Left ventricle myocardium superior (tissue), 1 donor: Measurements from ENCODE around the gene ENTREP1. TPM values are rescaled to one million over a fixed set of nuclear protein-coding genes. Genes with fewer than 3 reads are reported as not detected.
"Not testable (repeated sequence)": the region's sequence is repeated elsewhere in the genome, so short reads cannot be mapped to it uniquely, and the experiment has no call there.

Experiments
- ATAC-seq: fragments of 200-7000 bp; cut with Tn5 transposase; one replicate; pipeline ENCODE4 v1.9.1; 2020; ENCODE audit warnings: mild to moderate bottlenecking, moderate library complexity
- DNase-seq: peaks from one replicate; pipeline ENCODE4 v3.0.0-alpha.2; 2020
- intact Hi-C: fragments of 100-400 bp; cut with micrococcal nuclease; formaldehyde crosslinking; loops from one replicate; pipeline ENCODE4 v1.11.0; 2022
- total RNA-seq: library from RNA; stranded (reverse); fragmentation: NEBNext Ultra II Directional; extraction: Animal tissue kit (Norgen Biotek cat#: 25700); gene quantifications from one replicate; pipeline ENCODE4 v1.2.1, GENCODE V29; 2021
- donor health status: DM: no; HTN: yes; CAD: no; lungs with severe emphysema.

ENTREP1 gene
- total RNA-seq, 1 donor from 2014 or later, result 21.3 TPM

DNA sequence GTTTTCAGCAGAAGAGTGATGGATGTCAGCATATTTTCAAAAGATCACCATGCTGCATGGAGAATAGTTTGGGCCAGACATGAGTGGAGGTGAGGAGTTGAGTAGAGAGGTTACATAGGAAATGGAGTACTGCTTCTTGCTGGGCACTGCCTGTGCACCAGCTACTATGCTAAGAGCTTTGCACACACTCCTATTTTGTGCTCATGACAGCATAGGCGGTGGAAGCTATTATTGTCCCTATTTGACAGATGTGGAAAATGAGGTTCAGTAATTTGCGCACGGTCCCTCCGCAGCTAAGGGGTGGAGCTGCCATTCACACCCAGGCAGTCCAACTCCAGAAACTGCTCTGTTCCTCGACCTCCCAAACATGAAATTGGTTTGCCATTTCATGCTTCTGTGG, 67.8 kb downstream of the ENTREP1 start:
- DNase-seq (no peak), ATAC-seq (peak; percentile 41)
- intact Hi-C loops, result no loop called here

DNA sequence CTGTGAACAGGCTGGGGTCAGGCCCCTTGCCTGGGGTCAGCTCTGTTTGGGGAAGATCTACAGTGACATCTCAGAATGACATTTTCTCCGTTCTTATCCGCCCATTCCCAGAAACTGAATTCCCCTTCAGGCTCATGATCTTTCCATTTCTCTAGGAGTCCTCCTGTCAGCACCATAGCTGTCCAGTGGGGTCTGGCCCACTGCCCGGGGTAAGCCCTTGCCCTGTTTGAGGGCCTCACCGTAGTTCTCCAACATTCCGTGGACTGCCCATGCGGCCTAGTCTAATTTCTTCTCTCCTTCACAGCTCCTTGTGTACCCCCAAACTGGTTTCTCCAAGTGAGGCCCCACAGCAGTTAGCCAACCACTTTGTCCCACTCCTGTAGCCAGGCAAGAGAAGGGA, 68.4 kb downstream of the ENTREP1 start:
- DNase-seq (peak; percentile 75), ATAC-seq (peak; percentile 49)
- intact Hi-C loops, result no loop called here

- intact Hi-C loops, result no loop called here
- ATAC-seq, result no peak
Observed at GRCh38 chr9:69395718-69396117, 70.7 kb downstream of the ENTREP1 start.

DNA sequence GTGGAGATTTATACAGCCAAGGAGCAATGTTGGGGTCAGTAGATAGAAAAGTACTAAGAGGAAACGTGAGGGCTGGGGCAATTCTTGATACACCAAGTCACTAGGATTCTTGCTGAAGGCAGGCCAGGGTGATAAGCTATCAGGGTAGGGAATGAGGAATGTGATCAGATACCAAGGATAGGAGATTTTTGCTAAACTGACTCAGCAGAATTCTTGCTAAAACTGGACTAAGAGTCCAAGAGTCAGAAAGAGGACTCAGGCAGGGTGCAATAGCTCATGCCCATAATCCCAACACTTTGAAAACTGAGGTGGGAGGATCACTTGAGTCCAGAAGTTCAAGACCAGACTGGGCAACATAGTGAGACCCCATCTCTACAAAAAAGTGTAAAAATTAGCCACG, 71.7 kb downstream of the ENTREP1 start:
- no peak for ATAC-seq
- intact Hi-C loops, result no loop called here
- DNase-seq, result no peak

More at GRCh38 chr9:69395718-69396117, 70.7 kb downstream of the ENTREP1 start:
- DNase-seq, result no peak

DNA sequence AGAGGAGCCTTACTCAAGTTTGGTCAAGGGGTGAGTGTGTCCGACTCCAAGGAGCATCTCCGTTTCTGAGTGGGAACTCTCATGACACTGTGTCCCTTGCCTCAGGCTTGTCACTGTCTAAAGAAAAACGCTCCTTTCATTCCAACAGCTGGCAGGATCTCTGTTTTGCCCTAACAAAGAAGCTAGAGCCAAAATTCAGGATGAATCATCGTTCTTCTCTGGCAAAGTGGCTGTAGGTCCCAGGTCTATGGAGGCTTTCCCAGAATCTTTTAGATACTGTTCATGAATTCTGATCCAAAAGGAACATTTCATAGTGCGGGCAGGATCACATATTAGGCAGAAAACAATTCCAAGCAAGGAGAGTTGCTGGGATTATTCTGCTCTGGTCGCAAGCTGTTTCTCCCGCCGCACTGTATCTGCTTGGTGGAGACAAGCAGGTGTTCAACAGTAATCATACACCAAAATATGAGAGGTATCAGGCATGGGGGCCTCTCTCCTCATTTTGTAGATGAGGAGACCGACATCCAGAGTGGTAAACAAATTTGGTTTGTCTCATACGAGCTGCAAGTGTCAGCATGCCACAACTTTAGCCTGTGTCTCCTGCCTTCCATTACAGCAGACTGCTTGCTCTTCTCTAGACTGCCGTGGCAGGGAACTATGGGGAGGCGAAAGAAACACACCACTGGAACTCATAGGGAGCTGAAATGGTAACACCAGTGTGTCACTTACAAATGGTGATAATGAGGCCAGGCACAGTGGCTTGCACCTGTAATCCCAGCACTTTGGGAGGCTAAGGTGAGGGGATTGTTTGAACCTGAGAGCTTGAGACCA, 72.6 kb downstream of the ENTREP1 start:
- intact Hi-C loops, result no loop called here
- no peak for DNase-seq
- peak; percentile 62 for ATAC-seq

- ATAC-seq (no peak), DNase-seq (no peak)
- intact Hi-C loops, result no loop called here
Observed at GRCh38 chr9:69400470-69400869, 75.5 kb downstream of the ENTREP1 start.

DNA sequence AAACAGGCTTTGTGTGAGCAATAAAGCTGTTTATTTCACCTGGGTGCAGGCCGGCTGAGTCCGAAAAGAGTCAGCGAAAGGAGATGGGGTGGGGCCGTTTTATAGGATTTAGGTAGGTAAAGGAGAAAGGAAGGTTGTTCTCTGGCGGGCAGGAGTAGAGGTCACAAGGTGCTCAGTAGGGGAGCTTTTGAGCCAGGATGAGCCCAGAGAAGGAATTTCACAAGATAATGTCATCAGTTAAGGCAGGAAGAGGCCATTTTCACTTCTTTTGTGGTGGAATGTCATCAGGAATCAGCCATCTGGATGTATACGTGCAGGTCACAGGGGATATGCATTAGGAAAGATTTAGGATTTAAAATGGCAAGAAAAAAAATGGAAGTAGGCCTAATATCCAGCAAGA, 84.9 kb downstream of the ENTREP1 start:
- DNase-seq, intact Hi-C loops, ATAC-seq: not testable (repeated sequence)

GRCh38 chr9:69411246-69411645, 86.2 kb downstream of the ENTREP1 start:
- ATAC-seq, result no peak

GRCh38 chr9:69411931-69412740, 87.1 kb downstream of the ENTREP1 start:
- no peak for DNase-seq
- intact Hi-C loops, result no loop called here
- no peak for ATAC-seq

More at GRCh38 chr9:69411246-69411645, 86.2 kb downstream of the ENTREP1 start:
- intact Hi-C loops, result no loop called here
- no peak for DNase-seq

DNA sequence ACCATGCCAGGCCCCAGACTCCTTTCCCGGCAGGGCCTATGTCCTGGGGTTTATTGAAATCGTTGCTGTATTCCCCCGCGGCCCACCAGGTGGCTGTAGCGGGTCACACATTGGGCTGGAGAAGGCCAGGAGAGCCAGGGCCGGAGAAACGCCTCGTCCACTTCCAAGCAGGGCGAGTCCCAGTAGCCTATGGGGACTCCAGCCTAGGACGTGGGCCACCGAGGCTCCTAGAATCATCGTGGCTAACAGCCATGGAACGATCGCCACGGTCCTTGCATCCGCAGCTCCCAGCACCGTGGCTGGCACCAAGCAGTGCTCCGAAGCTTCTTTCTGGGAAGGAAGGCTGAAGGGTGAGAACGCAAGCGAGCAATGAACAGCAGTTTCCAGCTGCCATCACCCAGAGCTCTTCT, 87.7 kb downstream of the ENTREP1 start:
- intact Hi-C loops, result no loop called here
- ATAC-seq (peak; percentile 97), DNase-seq (peak; percentile 80)

DNA sequence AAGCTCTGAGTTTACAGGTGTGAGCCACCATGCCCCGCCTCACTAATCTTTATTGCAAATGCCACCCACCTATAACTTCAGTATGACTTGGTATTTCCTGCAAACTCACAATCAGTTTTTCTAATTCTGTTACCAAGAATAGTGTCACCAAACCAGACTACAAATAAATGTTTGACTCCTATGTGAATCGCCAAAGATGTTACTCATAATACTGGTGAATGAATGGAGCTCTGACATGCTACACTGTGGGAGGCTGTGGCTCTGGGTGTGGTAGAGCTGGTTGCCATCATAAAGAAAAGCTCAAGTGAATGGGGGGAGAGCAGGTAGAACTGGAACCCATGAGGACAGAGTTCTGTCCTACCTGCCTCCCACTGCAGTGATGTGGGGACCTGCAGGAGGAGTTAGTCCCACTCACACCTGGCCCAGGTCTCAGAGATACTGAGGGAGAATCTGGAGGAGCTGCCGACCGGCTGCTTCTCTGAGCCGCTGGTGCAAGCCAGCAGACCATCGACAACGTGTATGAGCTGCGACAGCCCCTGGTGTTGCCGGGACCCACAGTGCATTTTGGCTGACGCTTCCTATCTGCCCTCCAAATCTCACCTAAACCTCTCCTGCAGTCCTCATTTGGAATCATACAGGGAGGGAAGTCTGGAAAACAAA, 95.7 kb downstream of the ENTREP1 start:
- ATAC-seq (no peak), DNase-seq (no peak)
- intact Hi-C loops, result no loop called here

DNA sequence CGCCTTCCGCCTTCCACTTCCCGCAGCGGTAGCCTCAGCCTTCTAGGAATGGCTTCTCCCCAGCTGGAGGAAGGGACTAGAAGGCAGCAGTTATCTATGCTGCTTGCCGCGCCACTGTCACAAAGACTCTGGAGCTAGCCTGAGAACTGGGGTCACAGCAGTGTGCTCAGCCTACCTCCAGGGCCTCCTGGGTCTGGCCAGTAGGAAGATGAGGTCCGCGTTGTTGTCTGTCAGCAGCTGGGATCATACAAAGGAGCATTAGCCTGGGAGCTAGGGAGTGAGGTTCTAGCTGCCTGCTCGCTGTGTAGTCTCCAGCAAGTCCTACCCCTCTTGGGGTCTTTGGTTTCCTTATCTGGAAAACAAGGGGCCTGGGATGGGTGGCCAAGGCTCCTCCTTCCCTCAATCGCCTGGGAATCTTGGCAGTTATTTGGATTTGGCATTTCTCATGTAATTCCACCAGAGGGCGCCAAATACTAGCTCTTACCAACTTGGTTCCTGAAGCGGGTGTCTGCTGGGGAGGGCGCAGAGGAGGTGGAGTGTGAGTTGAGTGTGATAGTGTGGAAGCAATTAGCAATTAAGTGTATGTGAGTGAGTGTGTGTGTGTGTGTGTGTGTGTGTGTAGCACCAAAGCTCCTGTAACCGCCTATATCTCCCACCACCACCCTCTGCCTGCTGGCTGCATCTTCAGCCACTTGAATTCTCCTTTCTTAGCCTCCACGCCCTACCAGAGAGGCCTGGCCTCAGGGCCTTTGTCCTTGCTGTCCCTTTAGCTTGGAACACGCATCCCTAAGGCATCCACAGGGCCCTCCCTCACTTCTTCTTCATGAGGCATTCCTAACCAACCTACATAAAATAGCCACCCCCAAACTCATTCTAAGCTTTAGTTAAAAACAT, 97.1 kb downstream of the ENTREP1 start:
- ATAC-seq, result peak; percentile 84
- intact Hi-C loops, result loop anchor here (2.0 kb wide), 1 partner anchor 127 kb away; no protein-coding TSS in a partner anchor
- peak; percentile 51 for DNase-seq

- intact Hi-C loops, result no loop called here
- DNase-seq, result no peak
- no peak for ATAC-seq
Observed at GRCh38 chr9:69425136-69425801, 100.3 kb downstream of the ENTREP1 start.

DNA sequence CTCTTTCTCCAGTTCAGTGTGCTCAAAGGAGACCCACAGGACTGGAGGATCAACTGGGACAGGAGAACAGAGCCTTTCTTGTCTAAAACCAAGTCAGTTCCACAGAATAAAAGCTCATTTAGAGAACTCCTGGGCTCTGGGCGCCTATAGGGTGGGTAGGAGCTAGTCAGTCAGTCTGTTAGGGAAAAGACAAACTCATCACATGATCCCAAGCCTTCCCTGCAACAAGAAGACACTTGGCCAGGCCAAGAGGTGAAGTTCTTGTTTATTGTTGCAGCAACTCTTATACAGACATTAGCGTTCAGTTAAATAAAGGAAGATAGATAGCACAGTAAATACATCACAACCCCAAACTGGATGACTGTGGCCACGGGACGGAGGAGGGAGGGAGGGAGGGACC, 102.3 kb downstream of the ENTREP1 start:
- ATAC-seq (no peak), DNase-seq (no peak)
- intact Hi-C loops, result no loop called here

DNA sequence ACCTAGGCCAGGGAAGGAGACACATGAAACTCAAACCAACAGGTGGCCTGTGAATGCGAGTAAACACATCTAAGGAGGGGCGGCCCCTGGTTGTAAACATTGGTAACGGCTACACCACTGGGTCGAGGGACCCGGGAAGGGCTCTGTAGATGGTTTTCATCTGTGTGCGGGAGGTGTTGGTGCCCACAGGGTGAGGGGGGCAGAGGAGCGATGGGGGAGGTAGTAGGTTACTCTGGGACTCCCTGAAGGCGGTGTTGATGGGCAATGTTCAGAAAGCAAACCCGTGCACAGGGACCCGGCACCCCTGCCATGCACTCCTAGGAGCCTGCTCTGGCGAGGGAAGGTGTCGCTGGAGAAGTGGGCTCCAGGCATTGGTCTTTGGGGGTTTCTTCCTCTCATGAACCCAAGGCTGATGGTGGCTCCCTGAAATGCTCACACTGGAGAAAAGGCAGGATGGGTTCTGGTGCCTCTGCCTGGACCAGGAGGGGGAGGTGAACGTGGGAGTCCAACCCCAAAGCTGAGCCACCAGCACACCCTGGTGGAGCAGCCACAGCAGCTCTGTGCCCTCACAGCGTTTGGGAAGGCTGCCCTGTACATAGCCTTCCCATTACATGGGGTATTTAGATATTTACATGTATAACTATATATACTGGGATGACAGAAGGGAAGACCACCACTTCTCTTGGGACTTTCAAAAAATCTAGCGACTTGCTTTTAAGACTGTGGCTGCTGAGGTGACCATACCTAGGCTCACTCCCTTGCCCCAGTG, 103.2 kb downstream of the ENTREP1 start:
- ATAC-seq, result no peak

DNA sequence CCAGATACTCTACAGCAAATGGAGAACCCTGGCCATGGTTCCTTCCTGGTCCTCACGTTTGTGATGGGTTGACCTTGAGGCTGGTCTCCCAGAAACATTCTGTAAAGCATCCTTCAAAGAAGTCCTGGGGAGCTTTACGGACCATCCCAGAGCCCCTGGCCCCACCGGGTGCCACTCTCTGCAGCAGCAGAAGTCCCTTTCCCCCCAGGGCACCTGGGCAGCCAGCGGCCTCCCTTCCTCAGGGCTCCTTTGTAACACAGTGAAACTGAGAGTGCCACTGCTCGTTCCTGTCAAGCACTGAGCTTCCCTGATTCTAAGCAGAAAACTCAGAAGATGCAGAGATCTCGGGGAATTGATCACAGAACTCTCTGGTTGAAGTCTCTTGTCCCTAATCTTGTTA, 104.3 kb downstream of the ENTREP1 start:
- intact Hi-C loops, result no loop called here
- DNase-seq, result no peak
- no peak for ATAC-seq

More for the DNA sequence above, 103.2 kb downstream of the ENTREP1 start:
- no peak for DNase-seq
- intact Hi-C loops, result no loop called here

DNA sequence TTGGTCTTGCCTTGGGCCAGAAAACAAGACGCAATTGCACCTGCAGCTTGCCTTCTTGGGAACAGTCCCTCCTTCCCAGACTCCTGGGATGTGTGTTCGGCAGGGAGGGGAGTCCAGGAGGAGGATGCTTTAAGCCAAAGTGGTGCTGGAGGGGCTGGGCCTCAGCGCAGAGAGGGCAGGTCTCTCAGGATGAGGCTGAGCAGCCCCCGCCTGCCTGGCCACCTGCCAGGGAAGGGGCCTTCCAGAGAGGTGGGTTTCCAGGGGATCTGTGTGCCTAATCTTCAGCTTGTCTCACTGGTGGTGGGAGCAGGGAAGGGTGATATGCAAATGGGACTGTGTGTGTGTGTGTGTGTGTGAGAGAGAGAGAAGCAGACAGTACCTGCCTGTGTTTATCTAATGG, 105.2 kb downstream of the ENTREP1 start:
- ATAC-seq (no peak), DNase-seq (no peak)
- intact Hi-C loops, result no loop called here

- intact Hi-C loops, result no loop called here
- ATAC-seq (no peak), DNase-seq (no peak)
Observed at GRCh38 chr9:69431203-69431602, 106.2 kb downstream of the ENTREP1 start.
